Measurements from ENCODE around the gene POLR2C. TPM values are rescaled to one million over a fixed set of nuclear protein-coding genes. Genes with fewer than 3 reads are reported as not detected.

The POLR2C gene
- total and polyA plus RNA-seq, 2 experiments from 2014 or later, result 37.6 to 123 TPM

GRCh38 chr16:57518922-57519321 lies 56.4 kb downstream of the POLR2C start:
- Mint-ChIP-seq H3K27ac (no peak overlapping the region), H3K4me3 (no peak overlapping the region; the same call in 2 of the 3 replicates), H3K27me3 (ENCODE audit: insufficient read depth, low read depth, poor library complexity) (peaks cover 12% of the 10 kb centered on the region), H3K4me1 (peaks cover 6% of the 10 kb centered on the region; the same call in 2 of the 3 replicates), H3K9me3 (no peaks in the 10 kb centered on the region; the same call in 2 of the 3 replicates), H3K36me3 (ENCODE audit: low read depth) (peaks cover 6% of the 10 kb centered on the region; the same call in 1 of the 3 replicates)
- Histone ChIP-seq H3F3A (replicated peaks; ENCODE audit: low read depth) (no peaks in the 10 kb centered on the region), H3K36me3 (ENCODE audit: insufficient read depth) (no peaks in the 10 kb centered on the region), H3K27ac (ENCODE audit: low read depth) (no peak overlapping the region), H3K4me3 (no peak overlapping the region), H4K20me1 (replicated peaks; ENCODE audit: insufficient read depth) (no peaks in the 10 kb centered on the region), H3K27me3 (ENCODE audit: insufficient read depth) (no peaks in the 10 kb centered on the region), H2AFZ (no peak overlapping the region), H3K4me2 (no peak overlapping the region), H3K79me2 (replicated peaks; ENCODE audit: insufficient read depth) (no peaks in the 10 kb centered on the region), H3K4me1 (ENCODE audit: insufficient read depth) (0 out of 2 replicates have a peak, but pooled peaks cover 4% of the 10 kb centered on the region), H3K9me2 (ENCODE audit: insufficient read depth) (no peaks in the 10 kb centered on the region)
- DNase-seq (ENCODE audit: low spot score) (no peak), ATAC-seq (no peak)
- TF ChIP-seq ZNF462 (CRISPR knock-in tag; IDR thresholded peaks at IDR 0.05), result no peak
- TF ChIP-seq EZH2 (IDR thresholded peaks at IDR 0.05; ENCODE audit: low read depth, unreplicated experiment), result no peak
- TF ChIP-seq STAT1 (IDR thresholded peaks at IDR 0.05; ENCODE audit: unreplicated experiment), result no peak
- no peak for TF ChIP-seq REST (IDR thresholded peaks at IDR 0.05; ENCODE audit: unreplicated experiment)
- no peak for TF ChIP-seq JUNB (IDR thresholded peaks at IDR 0.05; ENCODE audit: unreplicated experiment)
- TF ChIP-seq NANOG (IDR thresholded peaks at IDR 0.05; ENCODE audit: borderline replicate concordance), result no peak
- TF ChIP-seq EZH2phosphoT487 (IDR thresholded peaks at IDR 0.05; ENCODE audit: unreplicated experiment), result no peak
- no peak for TF ChIP-seq CREB1 (CRISPR knock-in tag; IDR thresholded peaks at IDR 0.05; ENCODE audit: low read depth)
- TF ChIP-seq ZNF114 (CRISPR knock-in tag; IDR thresholded peaks at IDR 0.05), result no peak
- no peak for TF ChIP-seq CTCF (conservative IDR thresholded peaks at IDR 0.05; ENCODE audit: low read depth in 2 of 2)
- no peak for TF ChIP-seq ZNF331 (CRISPR knock-in tag; IDR thresholded peaks at IDR 0.05; ENCODE audit: low read depth)
- no peak for TF ChIP-seq POLR2AphosphoS5 (IDR thresholded peaks at IDR 0.05; ENCODE audit: low read depth)
- TF ChIP-seq ETS1 (IDR thresholded peaks at IDR 0.05), result no peak

Data from GM23338 (cell line).